Inflammatory macrophage treated with lipopolysaccharide for 1 hour (primary cell): ENCODE results near the gene PDE3B.
"Not testable (repeated sequence)": the region's sequence is repeated elsewhere in the genome, so short reads cannot be mapped to it uniquely, and the experiment has no call there.

Source experiments
- DNase-seq, 2 donors: peaks; one replicate each; pipeline ENCODE4 v3.0.0-alpha.2; 2020 to 2022

Gene PDE3B

GRCh38 chr11:14678350-14678749 is 34.7 kb downstream of the PDE3B start:
- DNase-seq, result no peak

DNA sequence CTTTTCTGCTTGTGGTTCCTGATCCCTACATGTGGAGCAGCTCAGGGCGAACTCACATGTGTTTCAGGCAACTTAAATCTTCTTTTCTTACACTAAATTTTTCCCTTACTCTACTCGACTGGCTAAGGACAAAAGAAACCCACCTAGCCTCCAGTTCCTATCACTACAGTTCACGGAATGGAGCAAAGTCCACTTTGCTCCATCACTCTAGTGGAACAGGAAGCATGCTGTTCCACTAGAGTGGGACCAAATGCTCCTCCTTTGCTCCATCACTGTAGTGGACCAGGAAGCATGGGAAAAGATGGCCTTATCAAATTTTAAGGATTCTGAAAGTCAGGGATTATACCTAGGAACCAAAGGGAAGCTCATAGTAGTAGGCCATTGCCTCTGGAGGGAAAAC is 36.1 kb downstream of the PDE3B start:
- DNase-seq, result no peak

GRCh38 chr11:14684234-14684915 is 40.8 kb downstream of the PDE3B start:
- not testable (repeated sequence) for DNase-seq

DNA sequence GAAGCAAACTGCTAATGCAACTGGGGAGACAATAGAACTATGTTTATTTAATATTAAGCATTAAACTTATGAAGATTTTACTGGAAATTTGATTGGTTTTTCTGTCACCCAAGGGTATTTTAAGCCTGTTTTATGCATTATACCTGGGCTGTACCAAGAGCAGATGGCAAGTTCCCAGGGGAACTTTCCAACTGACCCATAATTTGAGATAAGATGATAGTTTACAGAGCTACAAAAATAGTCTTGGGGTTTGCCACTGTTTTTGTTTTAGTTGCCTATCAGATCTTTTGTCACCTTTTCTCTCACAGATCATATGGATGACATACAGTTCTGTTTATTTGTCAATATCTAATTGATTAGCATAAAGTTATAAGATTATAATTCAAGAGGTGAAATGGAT is 43.9 kb downstream of the PDE3B start:
- no peak for DNase-seq

- no peak for DNase-seq
These were observed 44.5 kb downstream of the PDE3B start for GRCh38 chr11:14687943-14688627.

DNA sequence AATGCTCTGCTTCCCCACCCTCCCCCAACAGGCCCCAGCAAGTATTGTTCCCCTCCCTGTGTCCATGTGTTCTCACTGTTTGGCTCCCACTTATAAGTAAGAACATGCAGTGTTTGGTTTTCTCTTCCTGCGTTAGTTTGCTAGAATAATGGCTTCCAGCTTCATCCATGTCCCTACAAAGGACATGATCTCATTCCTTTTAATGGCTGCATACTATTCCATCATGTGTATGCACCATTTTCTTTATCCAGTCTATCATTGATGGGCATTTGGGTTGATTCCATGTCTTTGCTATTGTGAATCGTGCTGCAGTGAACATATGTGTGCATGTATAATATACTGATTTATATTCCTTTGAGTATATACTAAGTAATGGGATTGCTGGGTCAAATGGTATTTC is 52.1 kb downstream of the PDE3B start:
- not testable (repeated sequence) for DNase-seq

DNA sequence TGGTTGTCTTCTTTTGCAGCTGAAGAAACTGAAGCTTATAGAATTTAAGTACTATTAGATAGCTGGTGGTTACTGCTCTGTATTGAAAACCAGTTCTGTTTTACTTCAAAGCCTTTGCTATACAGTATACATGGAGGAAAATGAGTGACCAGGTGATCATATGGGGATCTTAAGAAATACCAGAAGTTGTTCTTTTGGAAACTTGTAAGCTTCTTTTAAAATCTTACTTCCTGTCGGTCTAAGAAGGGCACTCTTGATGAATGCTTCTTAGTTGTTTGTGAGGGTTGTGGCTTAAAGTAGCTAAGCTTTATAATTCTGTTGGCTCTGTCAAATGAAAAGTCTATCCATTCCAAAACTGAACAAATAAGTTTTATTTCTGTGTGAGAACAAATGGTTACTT is 55.2 kb downstream of the PDE3B start:
- no peak for DNase-seq

- no peak for DNase-seq
These were observed 57.0 kb downstream of the PDE3B start for GRCh38 chr11:14700593-14700992.

DNA sequence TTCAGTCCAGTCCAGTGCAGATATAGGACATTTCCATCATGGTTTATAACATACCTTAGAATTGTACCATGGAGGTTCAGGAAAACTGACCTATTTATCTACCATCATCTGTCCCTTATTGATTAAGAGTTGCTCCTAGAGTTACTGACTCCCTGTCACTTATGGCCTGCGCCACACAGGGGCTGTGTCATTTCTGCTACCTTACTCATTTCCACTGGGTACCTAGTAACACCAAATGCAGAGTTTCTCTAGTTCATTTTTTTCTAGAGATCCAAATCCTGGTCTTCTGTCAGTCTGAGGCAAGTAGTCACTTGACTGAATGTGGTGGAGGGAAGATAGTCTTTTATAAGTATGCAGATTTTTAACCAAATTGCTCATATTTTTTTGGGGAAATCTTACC is 59.2 kb downstream of the PDE3B start:
- DNase-seq, result no peak

DNA sequence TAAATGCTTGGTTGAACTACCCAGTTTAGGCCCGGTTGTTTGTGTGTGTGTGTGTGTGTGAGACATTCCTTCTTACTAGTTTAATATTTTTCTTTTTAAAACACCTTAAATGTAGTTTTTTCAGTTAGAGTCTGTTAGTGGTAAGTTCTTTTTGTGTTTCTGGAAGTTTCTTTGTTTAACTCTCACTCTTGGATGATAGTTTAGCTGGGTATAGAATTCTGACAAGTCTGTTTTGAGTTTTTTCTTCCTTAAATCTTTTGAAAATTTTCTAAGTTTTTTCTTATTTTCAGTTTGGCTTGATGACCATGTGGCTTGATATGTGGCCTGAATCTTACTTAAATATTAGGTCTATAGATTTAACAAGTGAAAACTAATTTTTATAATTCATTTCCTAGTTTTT is 60.1 kb downstream of the PDE3B start:
- no peak for DNase-seq

- no peak for DNase-seq
These were observed 61.5 kb downstream of the PDE3B start for GRCh38 chr11:14705067-14705466.

GRCh38 chr11:14713496-14714244 is 70.1 kb downstream of the PDE3B start:
- DNase-seq, result peak; percentile 54 to 76

- not testable (repeated sequence) for DNase-seq
These were observed 72.1 kb downstream of the PDE3B start for GRCh38 chr11:14715669-14716068.

DNA sequence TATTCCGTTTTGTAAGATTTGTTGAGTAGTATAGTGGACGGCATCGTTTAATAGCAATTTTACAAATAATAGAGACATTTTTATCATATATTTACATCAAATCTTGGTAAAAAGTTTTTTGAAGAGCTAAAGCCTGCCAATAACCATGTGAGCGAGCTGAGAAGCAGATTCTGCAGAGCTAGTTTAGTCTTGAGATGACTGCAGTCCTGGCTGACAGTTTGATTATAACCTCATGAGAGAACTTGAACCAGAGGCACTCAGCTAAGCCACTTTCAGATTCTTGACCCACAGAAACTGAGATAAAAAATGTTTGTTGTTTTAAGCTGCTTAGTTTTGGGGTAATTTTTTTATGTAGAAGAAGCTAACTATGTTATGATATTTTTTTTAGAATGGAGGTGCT is 78.9 kb downstream of the PDE3B start:
- no peak for DNase-seq

- no peak for DNase-seq
These were observed 81.5 kb downstream of the PDE3B start for GRCh38 chr11:14725150-14725549.

GRCh38 chr11:14727215-14727614 is 83.6 kb downstream of the PDE3B start:
- no peak for DNase-seq

DNA sequence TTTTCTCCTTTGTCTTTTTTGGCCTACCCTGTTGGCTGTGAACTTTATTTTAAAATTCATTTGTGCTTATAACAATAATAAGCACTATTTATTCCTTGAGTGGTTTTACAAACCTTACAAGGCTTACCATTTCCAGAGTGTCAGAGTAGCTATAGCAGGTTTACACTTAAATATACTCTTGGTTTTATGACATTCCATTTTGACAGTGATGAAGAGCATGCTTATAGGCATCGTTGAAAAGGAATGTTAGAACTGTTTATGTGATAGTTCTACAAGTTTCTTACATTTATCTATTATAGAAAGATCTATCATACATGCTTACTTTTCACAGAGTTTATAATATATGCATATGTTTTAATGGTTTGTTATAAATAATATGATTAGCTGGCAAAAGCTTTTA is 84.1 kb downstream of the PDE3B start:
- no peak for DNase-seq

- not testable (repeated sequence) for DNase-seq
These were observed 96.9 kb downstream of the PDE3B start for GRCh38 chr11:14740539-14740938.

DNA sequence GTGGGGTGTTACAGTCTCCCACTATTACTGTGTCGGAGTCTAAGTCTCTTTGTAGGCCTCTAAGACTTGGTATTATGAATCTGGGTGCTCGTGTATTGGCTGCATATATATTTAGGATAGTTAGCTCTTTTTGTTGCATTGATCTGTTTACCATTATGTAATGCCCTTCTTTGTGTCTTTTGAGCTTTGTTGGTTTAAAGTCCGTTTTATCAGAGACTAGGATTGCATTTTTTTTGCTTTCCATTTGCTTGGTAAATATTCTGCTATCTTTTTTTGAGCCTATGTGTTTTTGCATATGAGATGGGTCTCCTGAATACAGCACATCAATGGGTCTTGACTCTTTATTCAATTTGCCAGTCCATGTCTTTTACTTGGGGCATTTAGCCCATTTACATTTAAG is 97.6 kb downstream of the PDE3B start:
- DNase-seq, result no peak

- DNase-seq, result peak; percentile 15 to 18
These were observed 99.4 kb downstream of the PDE3B start for GRCh38 chr11:14742849-14743559.

- DNase-seq, result not testable (repeated sequence)
These were observed 100.1 kb downstream of the PDE3B start for GRCh38 chr11:14743667-14744066.

DNA sequence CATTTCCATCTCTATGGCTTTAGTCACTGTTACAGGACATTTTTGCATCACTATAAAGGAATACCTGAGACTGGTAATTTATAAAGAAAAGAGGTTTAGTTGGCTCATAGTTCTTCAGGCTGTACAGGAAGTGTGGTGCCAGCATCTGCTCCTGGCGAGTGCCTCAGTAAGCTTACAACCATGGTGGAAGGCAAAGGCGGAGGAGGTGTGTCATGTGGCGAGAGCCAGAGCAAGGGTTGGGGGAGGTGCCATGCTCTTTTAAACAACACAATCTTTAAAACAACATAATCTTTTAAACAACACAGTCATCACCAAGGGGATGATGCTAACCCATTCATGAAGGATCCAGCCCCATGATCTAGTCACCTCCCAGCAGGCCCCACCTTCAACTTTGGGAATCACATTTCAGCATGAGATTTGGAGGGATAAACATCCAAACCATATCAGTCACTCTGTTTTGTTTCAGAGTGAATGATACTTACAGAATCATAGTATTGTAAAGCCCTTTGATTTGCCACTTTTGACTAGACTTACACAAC is 103.3 kb downstream of the PDE3B start:
- no peak for DNase-seq

DNA sequence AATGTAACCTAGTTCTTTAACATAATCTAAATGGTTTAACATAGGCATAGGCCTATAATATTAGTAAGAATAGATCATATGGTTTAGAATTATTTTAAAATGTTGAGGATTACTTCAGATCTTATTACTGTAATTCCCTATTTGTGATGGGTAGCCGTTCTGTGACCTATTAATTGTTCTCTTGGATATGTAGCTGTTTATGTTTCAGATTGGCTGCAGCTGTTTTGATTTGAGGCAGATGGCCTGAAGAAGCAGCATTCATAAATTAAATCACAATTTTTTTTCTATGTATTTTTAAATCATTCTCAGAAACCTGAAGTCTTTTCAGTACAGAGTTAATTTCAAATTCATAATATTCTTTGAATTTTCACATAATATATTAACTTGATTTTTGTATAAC is 104.5 kb downstream of the PDE3B start:
- DNase-seq, result no peak
